D721Med (cell line): Measurements from ENCODE around the gene KLHDC9.

Experiments used
- DNase-seq: peaks from one replicate; pipeline ENCODE4 v3.0.0; 2011; ENCODE audit warnings: low spot score; ENCODE audit not compliant: insufficient read length
- FAIRE-seq: peaks from 2 replicates; lab custom pipeline; 2011; peaks lifted over from hg19 to GRCh38; lab: Jason Lieb, UNC
- TF ChIP-seq, protein P1 (sequence below): IDR thresholded peaks from 2 replicates; pipeline ENCODE4 v1.5.1; 2012; ENCODE audit warnings: mild to moderate bottlenecking, control low read depth; ENCODE audit not compliant: insufficient read depth; ENCODE audit errors: missing control alignments

Gene KLHDC9

DNA sequence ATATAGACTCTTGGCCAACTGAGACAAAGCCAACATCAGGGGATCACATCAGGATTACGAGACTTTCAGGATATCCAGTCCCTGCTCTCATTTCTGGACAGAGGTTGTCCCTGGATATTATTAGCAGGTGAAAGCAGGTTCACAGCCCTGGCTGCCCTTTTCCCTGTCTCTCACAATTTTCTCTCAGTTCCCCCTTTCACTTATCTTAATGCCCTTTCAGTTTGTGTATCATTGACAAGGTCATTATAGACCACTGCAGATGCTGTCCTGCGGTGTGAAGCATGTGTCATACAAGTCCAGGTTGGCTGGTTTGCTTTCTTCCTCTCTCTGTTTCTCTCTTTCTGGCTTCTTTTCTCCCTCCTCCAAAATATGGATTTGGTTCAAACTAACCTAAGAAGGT is 2.1 kb upstream of the KLHDC9 start:
- DNase-seq (no peak), FAIRE-seq (no peak)
- TF ChIP-seq, protein P1, sequence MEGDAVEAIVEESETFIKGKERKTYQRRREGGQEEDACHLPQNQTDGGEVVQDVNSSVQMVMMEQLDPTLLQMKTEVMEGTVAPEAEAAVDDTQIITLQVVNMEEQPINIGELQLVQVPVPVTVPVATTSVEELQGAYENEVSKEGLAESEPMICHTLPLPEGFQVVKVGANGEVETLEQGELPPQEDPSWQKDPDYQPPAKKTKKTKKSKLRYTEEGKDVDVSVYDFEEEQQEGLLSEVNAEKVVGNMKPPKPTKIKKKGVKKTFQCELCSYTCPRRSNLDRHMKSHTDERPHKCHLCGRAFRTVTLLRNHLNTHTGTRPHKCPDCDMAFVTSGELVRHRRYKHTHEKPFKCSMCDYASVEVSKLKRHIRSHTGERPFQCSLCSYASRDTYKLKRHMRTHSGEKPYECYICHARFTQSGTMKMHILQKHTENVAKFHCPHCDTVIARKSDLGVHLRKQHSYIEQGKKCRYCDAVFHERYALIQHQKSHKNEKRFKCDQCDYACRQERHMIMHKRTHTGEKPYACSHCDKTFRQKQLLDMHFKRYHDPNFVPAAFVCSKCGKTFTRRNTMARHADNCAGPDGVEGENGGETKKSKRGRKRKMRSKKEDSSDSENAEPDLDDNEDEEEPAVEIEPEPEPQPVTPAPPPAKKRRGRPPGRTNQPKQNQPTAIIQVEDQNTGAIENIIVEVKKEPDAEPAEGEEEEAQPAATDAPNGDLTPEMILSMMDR = no peak

DNA sequence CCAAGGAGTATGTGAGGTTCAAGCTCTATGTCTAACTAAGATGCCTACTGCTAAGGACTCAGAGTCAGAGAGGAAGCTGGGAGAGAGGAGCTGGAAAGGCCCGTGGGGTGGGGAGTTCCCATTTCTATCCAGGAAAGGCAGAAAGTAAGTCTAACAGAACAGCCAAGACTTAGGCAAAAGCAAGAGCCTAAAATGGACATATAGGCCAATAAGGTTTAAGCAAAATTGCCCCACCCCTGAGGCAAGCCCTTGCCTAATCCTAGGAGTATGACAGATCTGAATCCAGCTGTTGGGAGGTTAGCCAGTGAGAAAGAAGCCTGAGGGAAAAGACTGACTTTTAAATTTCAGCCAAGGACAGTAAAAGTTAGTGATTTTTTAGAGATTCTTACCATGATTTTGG is 1.6 kb upstream of the KLHDC9 start:
- no peak for FAIRE-seq
- TF ChIP-seq, protein P1 = no peak

DNA sequence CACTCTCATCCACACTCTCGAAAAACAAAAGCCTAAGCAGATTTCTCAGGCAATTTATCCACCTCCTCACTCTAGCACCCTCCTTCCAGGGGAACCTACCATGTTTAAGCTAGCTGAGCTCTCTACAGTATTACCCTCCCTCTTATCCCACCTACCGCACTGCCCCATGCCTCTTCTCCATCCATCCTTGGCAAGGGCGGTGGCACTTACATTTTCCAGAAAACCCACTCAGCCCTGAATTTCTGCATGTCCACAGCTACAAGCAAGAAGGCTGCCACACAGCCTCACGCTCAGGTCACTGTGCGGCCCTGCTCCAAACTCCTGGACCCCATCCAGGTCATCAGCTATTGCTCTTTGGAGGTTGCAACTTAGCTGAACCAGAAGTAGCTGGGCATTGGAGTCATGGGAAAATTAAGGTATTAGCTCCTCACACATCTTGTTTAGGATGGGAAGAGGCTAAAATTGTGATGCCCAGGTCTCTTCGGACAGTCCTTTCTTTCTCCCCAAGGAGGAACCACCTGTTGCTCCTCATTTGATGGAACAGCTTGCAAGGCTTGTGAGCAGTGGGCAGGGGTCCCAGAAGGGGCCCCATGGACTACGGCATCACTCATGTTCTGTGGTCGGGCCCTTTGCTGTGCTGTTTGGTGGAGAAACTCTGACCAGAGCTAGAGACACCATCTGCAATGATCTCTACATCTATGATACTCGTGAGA is 1.1 kb downstream of the KLHDC9 start:
- FAIRE-seq = no peak
- TF ChIP-seq, protein P1 = no peak
- DNase-seq = no peak

More for the DNA sequence above, 1.6 kb upstream of the KLHDC9 start:
- DNase-seq = no peak

DNA sequence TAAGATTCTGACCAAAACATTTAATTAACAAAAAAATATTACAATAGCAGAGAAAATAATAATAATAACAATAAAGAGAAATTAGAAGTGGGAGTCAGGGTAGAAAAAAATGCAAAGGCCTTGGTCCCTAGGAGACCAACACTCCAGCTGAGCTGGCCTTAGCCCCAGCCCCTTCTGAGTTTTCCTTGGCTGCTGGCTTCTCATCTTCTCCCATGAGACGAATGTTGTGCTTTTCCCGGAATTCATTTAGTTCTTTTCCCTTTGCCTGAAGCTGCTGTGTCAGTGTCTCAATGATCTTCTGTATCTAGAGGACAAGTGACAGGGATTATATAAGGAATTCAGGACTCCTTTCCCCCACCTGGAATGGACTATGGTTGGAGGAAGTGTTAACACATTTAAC is 2.4 kb downstream of the KLHDC9 start:
- DNase-seq = no peak
- no peak for FAIRE-seq
- TF ChIP-seq, protein P1 = no peak

DNA sequence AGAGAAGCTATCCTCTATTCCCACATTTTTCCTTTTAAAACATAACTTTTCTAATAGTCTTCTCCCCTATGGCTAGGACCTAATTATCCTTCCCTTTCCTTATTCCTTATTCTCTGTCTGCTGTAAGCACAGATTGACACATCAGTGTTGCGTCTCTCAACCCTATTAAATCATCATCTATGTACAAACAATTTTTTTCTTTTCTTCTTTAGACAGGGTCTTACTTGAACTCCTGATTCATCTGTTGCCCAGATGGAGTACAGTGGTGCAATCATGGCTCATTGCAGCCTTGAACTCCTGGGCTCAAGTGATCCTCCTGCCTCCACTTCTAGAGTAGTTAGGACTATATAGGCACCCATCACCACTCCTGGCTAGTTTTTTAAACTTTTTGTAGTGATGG is 8.3 kb downstream of the KLHDC9 start:
- DNase-seq = no peak
- TF ChIP-seq, protein P1 = no peak
- FAIRE-seq = no peak

DNA sequence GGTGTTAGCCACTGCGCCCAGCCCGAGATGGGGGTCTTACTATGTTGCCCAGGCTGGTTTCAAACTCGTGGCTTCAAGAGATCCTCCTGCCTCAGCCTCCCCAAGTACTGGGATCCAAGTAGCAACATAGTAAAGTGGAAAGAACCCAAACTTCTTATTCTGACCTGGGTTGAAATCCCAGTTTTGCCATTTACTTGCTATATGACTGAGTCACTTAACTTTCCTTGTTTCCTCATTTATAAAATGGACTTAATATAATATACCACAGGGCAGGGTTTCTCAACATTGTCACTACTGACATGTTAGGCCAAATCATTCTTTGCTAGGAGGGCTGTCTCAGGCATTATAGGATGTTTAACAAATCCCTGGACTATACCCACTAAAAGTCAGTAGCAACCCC is 13.0 kb downstream of the KLHDC9 start:
- no peak for DNase-seq
- TF ChIP-seq, protein P1 = no peak
- FAIRE-seq = no peak

DNA sequence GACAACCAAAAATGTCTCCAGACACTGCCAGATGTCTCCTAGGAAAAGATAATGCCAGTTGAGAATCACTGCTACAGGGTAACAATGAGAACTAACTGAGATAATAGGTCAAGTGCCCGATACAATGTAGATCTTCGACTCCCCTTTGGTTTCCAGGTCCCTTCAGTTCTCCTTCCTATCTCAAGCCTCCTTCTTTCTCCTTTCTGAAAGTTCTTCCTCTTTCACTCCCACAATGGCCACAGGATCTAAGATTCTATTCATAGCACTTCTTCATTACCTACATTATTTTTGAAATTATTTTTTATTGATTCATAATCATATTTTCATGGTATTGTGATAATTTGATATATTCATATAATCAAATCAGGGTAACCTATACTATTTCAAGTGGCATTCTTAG is 13.4 kb downstream of the KLHDC9 start:
- TF ChIP-seq, protein P1 = no peak
- no peak for FAIRE-seq
- DNase-seq = no peak
